Epithelial cell of proximal tubule (primary cell): ENCODE data around the gene DPYD. TPM values are rescaled to one million over a fixed set of nuclear protein-coding genes. Genes with fewer than 3 reads are reported as not detected.

ENCODE experiments used
- DNase-seq: peaks from one replicate; pipeline ENCODE4 v3.0.0-alpha.2; 2011; ENCODE audit warnings: low read depth
- H3K4me3 ChIP-seq: 2 replicates; pipeline ENCODE4 v1.5.1; 2011; ENCODE audit warnings: low read depth, mild to moderate bottlenecking, low read length
- total RNA-seq: library from RNA; depleted of rRNA; stranded (reverse); fragments of >200 nt; gene quantifications from 2 replicates; pipeline ENCODE4 v1.2.3, GENCODE V29; 2015
- TF ChIP-seq, protein P1 (sequence below): conservative IDR thresholded peaks from 2 replicates; pipeline ENCODE4 v1.5.1; 2012; ENCODE audit warnings: low read depth, mild to moderate bottlenecking, low read length

The DPYD gene
- total RNA-seq, 1 donor from 2014 or later: 5.1 TPM

DNA sequence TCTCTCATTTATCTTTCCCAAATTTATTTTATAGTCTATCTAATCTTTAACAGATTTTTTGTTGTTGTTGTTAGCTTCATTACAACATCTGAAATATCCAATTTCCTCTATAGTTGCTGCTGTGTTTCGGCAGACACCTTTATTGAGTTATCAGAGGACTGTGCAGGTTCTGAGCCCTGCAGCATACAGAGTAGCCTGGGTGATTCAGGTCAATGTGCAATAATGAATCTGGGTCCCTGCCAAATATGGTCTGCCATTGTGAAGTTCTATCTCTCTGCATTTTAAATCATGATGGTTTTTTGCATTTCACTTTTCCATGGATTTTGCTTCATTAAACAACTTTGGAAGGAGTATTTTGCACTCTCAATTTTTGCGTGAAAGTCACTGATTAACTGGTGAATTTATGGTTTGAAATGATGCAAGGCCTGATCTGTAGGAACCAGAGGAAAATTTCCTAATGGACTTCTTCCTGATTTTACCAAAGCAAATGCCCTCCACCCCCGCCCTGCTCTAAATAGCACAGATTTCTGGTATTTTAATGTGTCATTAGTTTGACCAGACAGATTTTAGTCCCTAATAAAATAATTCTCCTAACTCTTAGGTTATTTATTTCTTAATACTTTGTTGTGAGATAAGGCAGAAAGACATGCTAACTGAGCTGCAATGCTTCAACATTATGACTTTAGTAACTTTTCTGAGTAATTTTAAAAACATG, 797.0 kb downstream of the DPYD start:
- TF ChIP-seq, protein P1, sequence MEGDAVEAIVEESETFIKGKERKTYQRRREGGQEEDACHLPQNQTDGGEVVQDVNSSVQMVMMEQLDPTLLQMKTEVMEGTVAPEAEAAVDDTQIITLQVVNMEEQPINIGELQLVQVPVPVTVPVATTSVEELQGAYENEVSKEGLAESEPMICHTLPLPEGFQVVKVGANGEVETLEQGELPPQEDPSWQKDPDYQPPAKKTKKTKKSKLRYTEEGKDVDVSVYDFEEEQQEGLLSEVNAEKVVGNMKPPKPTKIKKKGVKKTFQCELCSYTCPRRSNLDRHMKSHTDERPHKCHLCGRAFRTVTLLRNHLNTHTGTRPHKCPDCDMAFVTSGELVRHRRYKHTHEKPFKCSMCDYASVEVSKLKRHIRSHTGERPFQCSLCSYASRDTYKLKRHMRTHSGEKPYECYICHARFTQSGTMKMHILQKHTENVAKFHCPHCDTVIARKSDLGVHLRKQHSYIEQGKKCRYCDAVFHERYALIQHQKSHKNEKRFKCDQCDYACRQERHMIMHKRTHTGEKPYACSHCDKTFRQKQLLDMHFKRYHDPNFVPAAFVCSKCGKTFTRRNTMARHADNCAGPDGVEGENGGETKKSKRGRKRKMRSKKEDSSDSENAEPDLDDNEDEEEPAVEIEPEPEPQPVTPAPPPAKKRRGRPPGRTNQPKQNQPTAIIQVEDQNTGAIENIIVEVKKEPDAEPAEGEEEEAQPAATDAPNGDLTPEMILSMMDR: no peak
- no peak for DNase-seq
- H3K4me3 ChIP-seq: no peak overlapping the region

DNA sequence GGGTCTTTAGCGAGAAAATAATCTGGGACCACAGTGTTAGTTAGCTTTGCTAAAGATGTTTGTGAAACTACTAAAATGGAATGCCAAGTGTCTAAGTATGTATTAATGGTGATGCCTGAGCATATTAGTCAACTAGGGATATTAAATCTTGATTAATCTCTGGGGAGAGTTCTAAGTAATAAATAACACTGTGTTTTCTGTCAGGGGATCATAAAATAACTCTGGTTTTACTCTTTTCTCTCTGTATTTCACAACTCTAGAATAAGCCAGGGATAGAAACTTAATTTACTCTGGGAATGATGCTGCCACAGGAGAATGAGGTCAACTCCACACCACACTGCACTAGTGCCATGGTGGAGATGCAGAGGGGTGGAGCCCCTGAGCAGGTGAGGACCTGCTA, 800.0 kb downstream of the DPYD start:
- TF ChIP-seq, protein P1: no peak
- no peak overlapping the region for H3K4me3 ChIP-seq

GRCh38 chr1:97119260-97120158, 801.3 kb downstream of the DPYD start:
- no peak overlapping the region for H3K4me3 ChIP-seq
- no peak for DNase-seq
- TF ChIP-seq, protein P1: no peak

More for the DNA sequence above, 800.0 kb downstream of the DPYD start:
- DNase-seq: no peak

DNA sequence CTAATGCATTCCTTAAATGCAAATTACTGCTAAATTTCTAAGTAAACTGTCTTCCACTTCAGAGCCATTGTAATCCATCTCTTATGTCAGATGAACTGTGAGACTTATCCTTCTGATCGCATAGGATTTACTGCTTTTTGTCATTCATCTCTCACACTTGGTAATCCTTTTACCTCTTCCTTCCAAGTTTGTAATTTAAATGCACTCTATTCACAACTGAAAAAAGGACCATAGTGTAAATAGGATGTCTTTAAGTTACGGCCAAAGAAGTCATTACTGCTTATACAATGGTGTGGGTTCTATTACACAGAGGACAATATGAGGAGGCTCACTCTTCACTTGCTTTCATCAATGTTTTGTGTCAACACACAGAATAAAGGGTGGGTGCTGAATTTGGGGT, 806.0 kb downstream of the DPYD start:
- no peak overlapping the region for H3K4me3 ChIP-seq
- TF ChIP-seq, protein P1: no peak
- no peak for DNase-seq

DNA sequence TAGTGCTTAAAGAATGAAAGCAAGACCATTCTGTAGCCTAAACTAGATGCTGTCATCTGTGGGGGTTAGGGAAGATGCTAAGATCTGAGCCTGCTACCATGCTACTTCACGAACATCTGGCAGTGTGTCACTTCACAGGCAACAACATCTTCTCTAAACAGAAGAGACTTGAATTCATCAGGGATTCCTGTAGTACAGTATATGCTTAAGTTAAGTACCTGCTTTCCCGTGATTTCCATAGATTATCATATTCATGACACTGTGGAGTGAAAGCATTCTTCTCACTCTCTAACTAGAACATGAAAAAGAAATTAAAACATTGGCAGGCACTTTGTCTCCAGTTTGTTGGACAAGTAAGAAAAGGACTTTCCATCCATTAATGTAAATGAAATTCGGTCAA, 808.4 kb downstream of the DPYD start:
- H3K4me3 ChIP-seq: no peak overlapping the region
- TF ChIP-seq, protein P1: no peak
- no peak for DNase-seq

DNA sequence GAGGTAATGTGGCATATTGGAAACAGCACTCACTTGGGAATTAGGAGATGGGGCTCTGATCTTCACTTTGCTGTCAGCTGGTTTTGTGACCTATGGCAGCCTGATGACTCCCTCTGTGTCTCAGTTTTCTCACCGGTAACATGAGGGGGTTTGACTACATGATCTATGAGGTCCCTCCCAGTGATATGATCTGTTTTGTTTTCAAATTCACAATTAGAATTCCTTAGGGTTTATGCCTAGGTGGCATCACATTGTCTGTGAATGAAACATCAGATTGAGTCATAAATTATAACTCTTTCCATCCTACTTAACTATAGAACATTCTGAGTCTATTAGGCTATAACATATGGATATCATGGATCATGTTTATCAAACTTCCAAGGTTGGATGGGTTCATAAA, 812.7 kb downstream of the DPYD start:
- TF ChIP-seq, protein P1: no peak
- no peak overlapping the region for H3K4me3 ChIP-seq
- no peak for DNase-seq
